22Rv1 (cell line): ENCODE measurements around the gene KIAA1671.

Experiments used
- CTCF ChIP-seq: fragments of 450-650 bp; IDR thresholded peaks from 2 replicates; pipeline ENCODE4 v1.5.1; 2017; ENCODE audit warnings: mild to moderate bottlenecking
- ZFX ChIP-seq: fragments of 450-650 bp; IDR thresholded peaks from 2 replicates; pipeline ENCODE4 v1.6.1; 2017; ENCODE audit warnings: antibody characterized with exemption, borderline replicate concordance

DNA sequence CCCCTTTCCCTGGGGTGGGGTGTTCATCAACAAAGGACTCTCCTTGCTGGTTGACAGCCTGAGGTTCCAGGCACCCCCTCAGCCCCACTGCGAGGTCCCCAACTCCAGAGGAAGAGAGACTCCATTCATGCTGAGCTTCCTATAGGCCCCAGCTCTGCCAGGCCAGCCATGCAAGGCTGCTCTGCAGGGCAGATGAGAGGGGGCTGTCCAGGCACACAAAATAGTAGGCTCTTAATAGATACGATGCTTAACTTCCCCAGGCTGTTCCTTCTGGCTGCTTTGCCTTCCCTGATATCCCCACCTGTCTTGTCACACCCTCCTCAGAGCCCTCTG is 202.1 kb downstream of the KIAA1671 start:
- TF ChIP-seq CTCF (no peak), ZFX (no peak)
